HG02885 (cell line): Measurements from ENCODE around the gene SCN2B.

Experiments
- ATAC-seq: cut with Tn5 transposase; IDR thresholded peaks from one replicate; pipeline ENCODE4 v1.9.1; 2021; ENCODE audit warnings: mild to moderate bottlenecking; ENCODE audit not compliant: unreplicated experiment, poor library complexity

The SCN2B gene

DNA sequence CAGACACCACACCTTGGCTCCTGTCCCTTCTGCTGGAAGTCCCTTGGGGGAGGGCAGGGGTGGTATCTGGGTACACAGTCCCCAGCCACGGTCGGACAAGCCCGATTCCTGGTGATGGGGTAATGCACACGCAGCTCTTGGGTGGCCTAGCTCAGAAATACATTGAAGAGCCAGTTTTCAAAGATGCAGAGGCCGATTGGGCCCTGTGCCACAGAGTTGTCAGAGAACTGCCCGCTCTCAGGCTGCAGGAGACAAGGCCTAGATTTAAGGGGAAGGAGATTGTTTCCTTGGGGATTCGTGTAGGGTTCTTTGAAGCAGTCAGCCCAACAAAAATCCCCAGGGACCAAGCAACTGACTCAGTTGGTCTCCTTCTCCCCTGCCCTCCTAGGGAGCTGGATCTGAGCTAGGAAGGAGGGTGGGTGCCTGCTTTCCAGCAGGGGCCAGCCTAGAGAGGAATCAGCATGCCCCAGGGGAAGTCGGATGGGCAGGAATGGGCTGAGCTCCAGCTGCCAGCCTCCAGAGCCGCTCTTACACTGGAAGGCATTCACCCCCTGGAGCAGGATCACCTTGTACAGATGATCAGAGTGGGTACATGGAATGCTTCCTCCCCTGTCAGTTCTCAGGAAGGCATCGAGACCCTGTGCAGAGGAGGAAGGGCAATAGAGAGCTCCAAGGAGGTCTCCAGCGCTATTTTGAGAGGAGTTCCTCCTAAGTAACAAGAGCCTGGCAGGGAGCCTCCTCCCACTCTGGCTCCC, 20.5 kb downstream of the SCN2B start:
- no peak for ATAC-seq

DNA sequence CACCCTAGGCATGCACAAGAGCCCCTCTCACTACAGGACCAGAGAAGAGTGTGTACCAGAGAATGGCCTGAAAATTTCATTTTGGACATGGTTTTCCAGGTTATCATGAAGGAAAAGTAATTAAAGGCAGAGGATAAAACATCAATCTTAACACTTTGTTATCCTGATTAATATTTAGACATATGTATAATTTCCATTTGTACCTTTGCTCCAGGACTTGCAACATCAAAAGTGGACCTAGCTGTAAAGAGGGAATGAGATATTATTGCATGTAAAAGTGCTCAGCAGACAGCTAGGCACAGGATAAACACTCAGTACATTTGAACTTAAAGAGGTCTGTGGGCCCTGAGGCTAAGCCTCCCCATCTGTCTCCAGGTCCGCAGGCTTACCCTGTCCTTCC, 21.8 kb downstream of the SCN2B start:
- no peak for ATAC-seq

DNA sequence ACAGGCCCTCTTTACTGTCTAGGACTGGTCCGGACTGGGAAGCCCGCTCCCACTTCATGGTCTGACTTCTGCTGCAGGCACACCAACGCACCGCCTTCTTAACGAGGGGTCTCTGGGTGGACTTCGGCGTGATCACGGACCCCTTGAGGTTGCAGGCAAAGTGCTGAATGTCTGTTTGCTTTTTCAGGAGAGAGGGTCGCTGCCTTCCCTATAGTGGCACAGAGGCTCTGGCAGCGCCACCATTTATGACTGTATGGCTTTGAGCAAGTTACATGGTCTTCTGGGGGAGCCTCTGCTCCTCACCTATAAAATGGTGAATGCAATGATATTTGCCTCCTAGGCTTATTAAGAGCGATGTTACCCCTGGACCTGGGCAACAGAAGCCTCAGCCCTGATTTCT, 22.5 kb downstream of the SCN2B start:
- ATAC-seq = no peak

DNA sequence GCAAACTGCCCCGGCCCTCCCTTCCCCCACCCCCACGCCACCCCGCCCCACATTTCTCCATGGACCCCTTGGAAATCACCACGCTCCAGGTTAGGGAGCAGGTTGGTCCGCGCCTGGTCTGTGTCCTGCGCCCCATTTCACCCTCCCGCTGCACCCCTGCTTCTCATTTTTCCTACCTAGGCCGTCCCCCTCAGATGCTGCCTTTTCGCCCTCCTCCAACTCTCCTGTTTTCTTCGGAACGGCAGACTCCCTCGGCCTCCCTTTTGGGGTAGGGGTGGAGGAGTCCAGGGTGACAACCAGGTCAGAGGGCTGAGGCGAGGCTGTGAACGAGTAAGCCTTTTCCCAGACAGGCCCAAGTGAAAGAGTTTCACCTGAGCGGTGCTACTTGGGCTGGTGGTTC, 22.9 kb downstream of the SCN2B start:
- no peak for ATAC-seq

DNA sequence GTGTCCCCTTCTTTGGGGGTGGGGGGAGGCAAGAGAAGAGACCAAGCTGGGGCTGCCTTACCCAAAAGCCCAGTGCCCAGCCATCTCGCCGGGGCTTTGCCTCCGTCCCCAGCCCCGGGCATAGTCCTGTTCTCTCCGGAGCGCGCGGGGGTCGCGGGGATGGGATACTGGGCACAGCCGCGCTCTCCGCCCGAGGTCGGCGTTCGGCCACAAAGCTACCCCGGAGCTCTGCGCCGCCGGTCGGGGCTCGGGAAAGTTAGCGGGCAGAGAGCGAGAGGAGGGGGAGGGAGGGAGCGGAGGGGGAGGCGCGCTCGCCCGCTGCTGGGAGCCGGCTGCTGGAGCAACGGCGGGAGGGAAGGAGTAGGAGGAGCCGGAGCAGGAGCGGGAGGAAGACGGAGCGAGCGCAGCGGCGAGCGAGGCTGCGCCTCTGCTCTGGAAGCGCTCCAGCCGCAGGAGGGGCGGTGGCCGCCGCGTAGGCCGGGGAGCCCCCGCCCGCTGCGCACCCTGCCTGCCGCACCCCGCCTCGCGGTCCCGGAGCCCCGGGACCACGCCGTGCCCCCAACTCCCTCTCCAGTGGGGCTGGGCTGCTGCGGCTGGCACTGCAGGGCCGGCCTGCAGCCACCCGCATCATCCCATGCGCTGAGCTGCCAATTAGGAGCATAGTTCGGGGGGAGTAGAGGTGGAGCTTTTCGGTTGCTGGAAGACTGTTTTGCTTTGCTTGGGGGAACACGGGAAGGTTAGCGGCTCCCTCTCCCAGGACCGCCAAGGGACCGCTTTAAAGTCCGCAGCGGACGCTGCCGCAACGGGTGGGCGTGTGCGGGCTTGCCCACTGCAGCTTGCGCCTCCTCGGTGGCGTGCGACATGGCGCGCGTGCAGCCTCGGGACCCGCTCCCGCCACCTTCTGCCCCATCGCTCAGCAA, 23.6 kb downstream of the SCN2B start, which contains the start of gene SCN4B:
TSS of gene SCN4B (minus strand) at position 272 of the 920 bp plus-strand sequence. CDS start at position 122, 150 bp downstream.
- no peak for ATAC-seq

DNA sequence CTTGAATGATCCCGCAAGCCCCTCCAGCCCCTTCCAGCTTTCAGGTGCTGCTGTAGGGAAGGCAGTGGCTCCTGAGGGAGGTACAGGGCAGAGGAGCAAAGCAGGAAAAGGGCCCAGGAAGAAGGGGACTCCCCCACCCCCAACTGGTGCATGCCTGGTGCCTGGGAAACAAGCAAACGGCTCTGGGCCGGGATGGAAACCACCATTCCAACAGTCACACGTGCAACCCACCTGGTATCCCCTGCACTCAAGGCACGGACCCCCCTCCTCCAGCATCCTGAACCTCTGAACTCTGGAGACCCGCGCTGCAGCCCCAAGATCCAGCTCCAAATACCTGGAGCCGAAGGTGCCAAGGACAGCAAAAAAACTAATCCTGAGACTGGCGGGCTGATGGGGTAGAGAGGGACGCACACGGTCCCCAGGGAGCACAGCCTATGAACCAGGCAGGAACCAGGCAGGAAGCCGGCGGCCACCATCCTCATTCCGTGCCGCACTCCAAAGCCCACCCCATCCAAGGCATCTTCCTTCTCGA, 24.4 kb downstream of the SCN2B start:
- no peak for ATAC-seq

DNA sequence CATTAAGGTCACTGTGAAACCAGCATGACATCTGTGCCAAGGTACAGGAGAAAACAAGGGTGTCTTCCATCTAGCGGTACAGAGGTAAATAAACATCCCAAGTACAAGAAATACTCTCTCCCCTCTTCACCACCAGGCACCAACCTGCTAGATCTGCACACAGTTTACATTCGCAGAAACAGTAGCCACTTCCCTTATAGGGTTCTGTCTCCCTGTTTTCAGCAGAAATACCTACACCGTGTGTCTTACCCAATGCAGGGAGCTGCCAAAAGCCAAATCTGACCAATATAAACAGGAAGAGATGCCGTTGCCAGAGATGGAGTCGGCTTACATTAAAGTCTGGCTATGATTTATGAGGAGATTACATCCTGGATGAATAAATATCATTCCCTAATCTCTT, 25.0 kb downstream of the SCN2B start:
- no peak for ATAC-seq

DNA sequence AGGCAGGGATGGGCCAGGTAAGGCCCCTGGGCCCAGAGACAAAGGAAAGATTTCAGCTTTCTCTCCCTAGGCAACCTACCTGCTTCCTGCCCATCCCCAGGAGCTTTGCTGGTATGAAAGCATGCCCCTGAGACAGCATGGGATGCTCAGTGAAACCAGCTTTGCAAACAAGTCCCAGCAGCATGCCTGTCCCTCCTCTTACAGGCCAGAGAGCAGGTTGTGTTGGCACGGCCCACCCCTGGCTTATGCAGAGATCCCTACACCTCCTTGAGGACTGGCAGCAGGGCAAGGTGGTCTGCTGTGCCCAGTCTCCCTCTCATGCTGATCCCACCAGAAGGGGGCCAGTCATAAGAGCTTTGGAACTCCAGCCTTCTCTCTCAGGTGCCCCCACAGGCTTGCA, 26.9 kb downstream of the SCN2B start:
- no peak for ATAC-seq

DNA sequence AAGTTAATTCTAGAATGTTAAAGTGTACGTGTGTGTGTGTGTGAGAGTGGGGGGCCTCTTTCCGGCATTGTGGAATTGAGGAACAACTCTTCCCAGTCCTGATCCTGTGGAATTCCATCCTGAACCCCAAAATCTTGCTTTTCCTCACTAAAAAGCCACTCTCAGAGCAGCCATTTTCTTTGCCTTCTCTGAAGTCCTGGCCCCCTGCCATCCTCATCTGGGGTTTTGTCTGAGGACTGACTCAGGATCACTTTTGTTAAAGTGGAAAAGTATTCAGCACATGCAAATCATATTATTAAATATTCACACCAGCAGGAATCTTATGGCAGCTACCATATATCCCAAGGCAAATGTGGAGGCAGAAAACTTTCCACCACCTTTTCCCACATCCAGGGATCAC, 27.6 kb downstream of the SCN2B start:
- ATAC-seq = no peak

DNA sequence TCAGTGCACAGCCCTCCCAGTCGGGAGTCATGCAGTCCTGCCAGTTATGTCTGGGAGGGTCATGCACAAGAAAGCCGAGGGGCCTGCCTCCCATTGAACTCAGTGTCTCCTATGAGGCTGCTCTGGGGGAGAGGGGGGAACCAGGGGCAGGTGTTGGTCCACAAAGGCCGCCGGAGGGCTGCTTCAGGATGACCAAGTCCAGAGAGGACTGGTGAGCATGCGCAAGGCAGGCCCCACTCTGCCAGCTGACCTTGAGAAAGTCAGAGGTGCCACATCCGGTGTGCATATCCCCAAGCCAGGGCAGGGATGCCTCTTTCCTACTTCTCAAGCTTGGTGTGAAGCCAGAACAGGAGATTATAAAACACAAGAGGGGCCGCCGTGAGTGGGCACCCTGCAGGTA, 28.2 kb downstream of the SCN2B start:
- ATAC-seq = no peak

DNA sequence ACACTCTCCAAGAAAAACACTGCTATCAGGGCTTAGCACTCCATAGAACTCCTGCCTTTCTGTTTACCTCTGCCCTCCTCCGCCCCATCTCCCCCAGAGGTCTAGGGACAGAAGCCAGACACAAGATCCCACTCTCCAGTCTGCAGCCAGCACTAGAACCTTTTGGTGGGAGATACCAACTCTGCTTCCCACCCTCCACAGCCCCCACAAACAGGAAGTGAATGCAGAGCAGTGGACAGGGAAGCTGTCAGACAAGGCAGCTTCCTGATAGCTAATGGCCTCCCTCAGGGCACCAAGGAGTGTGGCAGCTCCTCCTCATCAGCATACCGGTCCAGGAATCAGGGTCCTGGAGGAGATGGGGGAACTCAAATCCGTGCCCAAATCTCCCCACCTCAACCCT, 28.9 kb downstream of the SCN2B start:
- ATAC-seq = no peak

DNA sequence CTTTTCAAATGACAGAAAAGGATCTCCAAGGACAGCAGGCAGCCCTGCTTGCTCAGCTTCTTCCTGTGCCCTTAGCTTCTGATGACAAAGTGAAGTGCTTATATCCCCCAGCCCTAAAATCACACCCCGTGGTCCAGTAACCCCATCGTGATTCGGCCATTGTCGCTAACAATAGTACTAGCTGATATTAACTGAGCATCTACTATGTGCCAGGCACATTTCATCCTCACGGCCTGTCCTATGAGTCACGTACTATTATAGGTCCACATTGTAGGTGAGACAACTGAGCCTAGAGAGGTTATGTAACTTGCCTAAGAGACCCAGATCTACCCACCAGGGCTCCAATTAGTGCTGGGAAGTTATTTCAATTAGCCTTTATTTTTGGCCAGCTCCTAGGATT, 29.9 kb downstream of the SCN2B start:
- no peak for ATAC-seq

DNA sequence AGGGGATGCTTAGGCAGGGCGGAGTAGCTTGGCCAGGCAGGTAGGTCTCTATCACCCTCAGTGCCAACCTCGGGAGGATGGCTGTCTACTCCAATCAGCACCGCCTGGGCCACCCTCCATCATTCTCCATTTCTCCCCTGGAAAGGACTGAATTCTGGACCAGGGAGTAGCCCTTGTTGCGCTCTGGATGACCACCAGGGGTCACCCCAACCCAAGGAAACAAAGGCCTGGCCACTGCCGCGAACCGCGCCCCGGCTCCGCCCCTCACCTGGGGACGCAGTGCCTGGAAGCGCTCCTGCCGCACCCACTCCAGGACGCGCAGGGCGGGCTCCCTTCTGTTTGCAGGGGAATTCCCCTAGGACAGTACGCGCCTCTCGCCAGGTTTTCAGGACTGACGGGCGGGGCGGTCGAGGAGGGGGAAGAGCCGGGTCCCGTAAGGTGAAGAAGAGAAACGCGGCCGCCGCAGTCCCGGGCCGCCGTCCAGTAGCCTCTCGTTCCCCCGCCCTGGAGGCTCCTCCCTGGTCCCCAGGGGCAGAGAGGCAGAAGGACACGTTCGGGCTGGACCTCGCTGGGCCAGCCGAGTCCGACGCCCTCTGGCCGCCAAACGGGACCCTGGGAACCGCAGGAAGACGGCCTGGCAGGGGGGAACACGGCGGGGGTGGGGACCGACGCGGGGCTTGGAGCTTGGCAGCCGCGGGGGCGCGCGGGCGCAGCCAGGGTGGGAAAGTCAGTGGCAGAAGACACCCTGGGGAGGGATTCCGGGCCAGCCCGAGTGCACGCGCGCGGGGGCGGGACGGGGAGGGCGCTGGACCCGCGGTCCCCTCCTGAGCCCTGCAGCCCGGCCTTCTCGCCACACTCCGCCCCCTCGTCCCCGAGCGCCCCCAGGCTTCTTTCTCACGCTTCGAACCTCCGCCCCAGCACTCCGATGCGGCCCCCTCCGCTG, 30.9 kb downstream of the SCN2B start:
- peak; percentile 86 for ATAC-seq

DNA sequence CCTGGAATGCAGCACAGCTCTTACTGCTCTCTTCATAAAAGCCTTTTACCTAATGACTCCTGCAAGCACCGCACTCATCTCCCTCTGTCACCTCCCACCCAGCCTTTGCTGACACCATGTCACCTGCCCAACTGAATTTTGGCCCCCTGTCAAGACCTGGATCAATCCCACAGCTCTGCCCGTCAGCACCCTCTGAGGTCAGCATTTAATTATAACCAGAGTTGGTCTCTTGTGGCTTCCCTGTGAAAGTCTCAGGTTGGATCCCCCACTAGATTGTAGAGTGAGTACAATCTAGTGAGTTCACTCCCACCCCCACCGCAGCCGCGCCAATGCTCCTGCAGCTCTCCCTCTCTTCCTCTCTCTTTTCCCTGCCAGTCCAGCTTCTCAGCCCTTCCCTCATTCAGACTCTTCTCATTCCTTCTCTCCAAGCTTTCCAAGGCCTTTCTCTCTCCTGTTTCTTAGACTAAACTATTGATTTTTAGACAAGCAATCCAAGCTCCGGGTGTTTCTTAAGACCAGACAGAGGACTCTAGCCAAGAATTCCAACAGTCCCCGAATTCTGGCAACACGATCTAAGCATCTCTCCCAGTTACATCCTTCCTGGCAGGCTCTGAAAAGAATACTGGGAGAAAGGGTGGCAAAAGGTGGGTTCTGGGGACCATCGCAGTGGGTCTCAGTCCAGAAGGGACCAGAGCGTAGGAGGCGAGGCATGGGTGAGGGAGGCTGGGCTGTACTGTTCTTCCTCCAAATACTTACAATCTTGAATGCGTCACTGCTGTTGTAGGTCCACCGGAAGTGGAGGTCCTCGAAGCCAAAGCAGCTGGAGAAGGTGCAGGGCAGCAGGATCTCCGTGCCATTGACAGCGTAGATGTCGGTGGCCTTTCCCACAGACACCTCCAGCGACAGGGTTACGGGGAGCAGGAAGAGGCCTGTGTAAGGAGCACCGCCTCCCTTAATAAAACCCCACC, 31.9 kb downstream of the SCN2B start:
- ATAC-seq = no peak

DNA sequence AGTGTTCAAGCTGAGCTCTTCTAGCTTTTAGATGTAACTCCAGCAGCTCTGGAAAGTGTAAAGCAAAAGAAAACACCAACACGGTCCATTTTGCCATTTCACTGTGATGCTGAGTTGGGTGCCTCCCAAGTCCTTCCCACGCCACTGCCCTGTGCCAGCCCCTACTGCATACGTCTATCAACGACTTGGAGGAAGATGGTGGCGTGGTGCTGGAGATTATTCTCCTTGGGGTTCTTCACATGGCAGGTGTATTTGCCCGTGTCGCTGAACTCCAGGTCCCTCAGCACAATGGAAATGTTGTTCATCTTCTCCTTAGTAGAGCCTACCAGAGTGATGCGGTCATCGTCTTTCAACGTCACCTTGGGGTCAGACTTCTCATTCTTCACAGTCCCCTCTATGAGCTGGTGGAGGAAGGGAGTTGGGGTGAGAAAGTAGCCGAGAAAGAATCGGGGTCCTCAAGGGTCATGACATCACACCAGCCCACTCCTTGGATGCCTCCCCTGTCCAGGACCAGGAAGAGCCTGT, 32.7 kb downstream of the SCN2B start:
- ATAC-seq = no peak

DNA sequence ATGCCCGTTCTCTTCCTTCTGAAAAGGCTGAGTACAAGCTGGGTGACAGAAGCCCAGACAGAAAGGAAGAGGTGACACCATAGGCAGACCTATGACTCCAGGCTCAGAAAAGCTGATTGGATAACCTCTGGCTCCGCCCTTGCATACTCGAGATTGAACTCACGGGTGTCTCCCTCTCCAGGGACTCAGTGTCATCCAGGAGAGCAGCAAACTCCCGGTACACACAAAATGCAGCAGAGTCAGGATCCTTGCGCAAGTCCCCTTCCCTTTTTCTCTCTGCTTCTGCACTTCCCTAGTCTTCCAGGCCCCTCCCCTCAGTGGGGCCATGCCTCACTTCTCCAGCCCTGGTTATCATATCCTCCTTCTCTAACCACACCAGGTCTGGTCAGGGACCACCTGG, 33.6 kb downstream of the SCN2B start:
- ATAC-seq = no peak

DNA sequence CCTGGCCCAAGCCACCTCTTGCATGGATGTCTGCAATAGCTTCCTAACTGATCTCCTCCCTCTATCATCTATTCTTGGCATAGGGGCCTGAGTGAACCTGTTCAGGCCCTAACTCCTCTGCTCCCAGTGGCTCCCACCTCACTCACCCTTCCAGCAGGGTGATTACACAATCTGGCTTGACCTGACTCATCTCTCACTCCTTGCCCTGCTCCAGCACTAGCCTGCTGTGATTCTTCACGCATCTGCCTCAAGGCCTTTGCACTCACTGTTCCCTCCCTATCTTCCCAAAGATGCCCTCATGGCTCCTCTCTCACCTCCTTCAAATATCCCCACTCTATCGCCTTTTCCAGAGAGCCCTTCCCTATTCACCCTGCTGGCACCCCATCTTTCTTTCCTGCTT, 34.4 kb downstream of the SCN2B start:
- ATAC-seq = no peak

DNA sequence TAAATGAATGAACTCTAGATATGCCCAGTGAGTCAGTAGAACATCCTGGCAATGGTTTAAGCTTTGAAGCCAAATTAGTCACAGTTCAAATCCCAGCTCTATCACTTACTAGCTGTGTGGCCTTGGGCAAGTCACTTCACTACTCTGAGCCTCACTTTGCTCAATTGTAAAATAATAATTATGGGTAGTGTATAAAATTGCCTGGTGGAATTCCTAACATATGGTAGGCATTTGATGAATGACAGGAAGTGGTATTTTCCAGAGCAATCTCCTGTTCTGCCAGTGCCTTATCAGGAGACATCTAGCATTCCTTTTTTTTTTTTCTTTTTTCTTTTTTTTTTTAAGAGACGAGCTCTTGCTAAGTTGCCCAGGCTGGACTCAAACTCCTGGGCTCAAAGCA, 36.9 kb downstream of the SCN2B start:
- no peak for ATAC-seq
